K562 (cell line): ENCODE data around the gene FCRL1. TPM values are rescaled to one million over a fixed set of nuclear protein-coding genes. Genes with fewer than 3 reads are reported as not detected.

ENCODE experiments used
- CCNT2 ChIP-seq: IDR thresholded peaks from 2 replicates; pipeline ENCODE4 v1.6.1; 2011; ENCODE audit warnings: borderline replicate concordance, low read depth, mild to moderate bottlenecking, moderate library complexity, mixed read lengths, low read length; ENCODE audit not compliant: insufficient read length; ENCODE audit errors: extremely low read depth
- PRMT5 ChIP-seq: sonication (generic); formaldehyde crosslinking; IDR thresholded peaks from 2 replicates; pipeline ENCODE4 v1.5.0; 2020; ENCODE audit warnings: missing genetic modification reagents
- ZEB2 ChIP-seq: fragments of 450-650 bp; IDR thresholded peaks from 2 replicates; pipeline ENCODE4 v1.6.1; 2016
- ZNF3 ChIP-seq: fragments of 250-450 bp; sonication (Bioruptor Pico); IDR thresholded peaks from 2 replicates; pipeline ENCODE4 v1.5.0; 2021; ENCODE audit warnings: mild to moderate bottlenecking, moderate library complexity
- ZNF324 ChIP-seq: fragments of 250-450 bp; sonication (Bioruptor Pico); IDR thresholded peaks from 2 replicates; pipeline ENCODE4 v1.4.0; 2020; ENCODE audit warnings: mild to moderate bottlenecking
- polyA plus RNA-seq, 8 experiments: library from polyadenylated mRNA; depleted of rRNA in 4 of 8; stranded (reverse) in 5 of 8; unstranded in 3 of 8; fragments of >200 nt; fragmentation: Nextera tagmentation in 2 of 8; fragmentation: Illumina TruSeq in 1 of 8; extraction: Ambion mirVana in 2 of 8; extraction: Trizol in 1 of 8; gene quantifications; 2 replicates each; pipeline versions ENCODE4 v1.2.1 to v1.2.3, GENCODE V29; 2011 to 2014; ENCODE audit warnings: inconsistent platforms in 1 of 8, missing spikeins in 1 of 8
- total RNA-seq, 7 experiments: library from RNA; depleted of rRNA in 6 of 7; stranded (reverse); fragments of >200 nt in 6 of 7; fragmentation: Illumina TruSeq in 2 of 7; extraction: Trizol in 2 of 7; gene quantifications; 2 replicates each; pipeline versions ENCODE4 v1.2.1 to v1.2.3, GENCODE V29; 2011 to 2021; ENCODE audit warnings: low replicate concordance in 1 of 7
- TF ChIP-seq, protein P1 (sequence below): fragments of 450-650 bp; IDR thresholded peaks from 2 replicates; pipeline ENCODE4 v1.6.1; 2018; ENCODE audit not compliant: partially characterized antibody
- TF ChIP-seq, protein P2 (sequence below): fragments of 250-450 bp; sonication (Bioruptor Pico); IDR thresholded peaks from 2 replicates; pipeline ENCODE4 v1.4.0; 2020; ENCODE audit warnings: mild to moderate bottlenecking, moderate library complexity

FCRL1 gene
- total and polyA plus RNA-seq, 9 of the 15 experiments (the other 6 are each of a cell fraction or from before 2014, with no cell fraction given): not detected

DNA sequence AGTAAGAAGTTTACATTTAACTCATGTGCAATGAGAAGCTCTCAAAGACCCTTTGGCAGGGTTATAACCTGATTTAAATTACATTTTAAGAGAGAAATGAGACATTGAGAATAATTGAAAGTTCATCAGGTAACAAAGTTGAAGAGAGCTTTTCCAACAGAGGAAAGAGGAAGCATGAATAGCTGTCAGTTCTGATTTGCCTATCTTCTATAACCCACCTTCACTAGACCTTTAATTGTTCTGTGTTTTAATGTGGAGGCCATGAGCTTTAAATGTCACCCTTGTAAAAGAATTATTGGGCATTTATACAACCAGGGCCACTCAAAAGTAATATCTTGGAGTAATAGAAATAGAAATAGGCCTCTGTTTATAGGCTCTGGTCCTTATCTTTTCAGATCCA, 9.3 kb upstream of the FCRL1 start (continued):
- TF ChIP-seq, protein P1, sequence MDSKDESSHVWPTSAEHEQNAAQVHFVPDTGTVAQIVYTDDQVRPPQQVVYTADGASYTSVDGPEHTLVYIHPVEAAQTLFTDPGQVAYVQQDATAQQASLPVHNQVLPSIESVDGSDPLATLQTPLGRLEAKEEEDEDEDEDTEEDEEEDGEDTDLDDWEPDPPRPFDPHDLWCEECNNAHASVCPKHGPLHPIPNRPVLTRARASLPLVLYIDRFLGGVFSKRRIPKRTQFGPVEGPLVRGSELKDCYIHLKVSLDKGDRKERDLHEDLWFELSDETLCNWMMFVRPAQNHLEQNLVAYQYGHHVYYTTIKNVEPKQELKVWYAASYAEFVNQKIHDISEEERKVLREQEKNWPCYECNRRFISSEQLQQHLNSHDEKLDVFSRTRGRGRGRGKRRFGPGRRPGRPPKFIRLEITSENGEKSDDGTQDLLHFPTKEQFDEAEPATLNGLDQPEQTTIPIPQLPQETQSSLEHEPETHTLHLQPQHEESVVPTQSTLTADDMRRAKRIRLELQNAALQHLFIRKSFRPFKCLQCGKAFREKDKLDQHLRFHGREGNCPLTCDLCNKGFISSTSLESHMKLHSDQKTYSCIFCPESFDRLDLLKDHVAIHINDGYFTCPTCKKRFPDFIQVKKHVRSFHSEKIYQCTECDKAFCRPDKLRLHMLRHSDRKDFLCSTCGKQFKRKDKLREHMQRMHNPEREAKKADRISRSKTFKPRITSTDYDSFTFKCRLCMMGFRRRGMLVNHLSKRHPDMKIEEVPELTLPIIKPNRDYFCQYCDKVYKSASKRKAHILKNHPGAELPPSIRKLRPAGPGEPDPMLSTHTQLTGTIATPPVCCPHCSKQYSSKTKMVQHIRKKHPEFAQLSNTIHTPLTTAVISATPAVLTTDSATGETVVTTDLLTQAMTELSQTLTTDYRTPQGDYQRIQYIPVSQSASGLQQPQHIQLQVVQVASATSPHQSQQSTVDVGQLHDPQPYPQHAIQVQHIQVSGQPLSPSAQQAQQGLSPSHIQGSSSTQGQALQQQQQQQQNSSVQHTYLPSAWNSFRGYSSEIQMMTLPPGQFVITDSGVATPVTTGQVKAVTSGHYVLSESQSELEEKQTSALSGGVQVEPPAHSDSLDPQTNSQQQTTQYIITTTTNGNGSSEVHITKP: no peak
- TF ChIP-seq ZNF324 (CRISPR knock-in tag): no peak
- no peak for TF ChIP-seq ZNF3 (CRISPR knock-in tag)
- TF ChIP-seq, protein P2, sequence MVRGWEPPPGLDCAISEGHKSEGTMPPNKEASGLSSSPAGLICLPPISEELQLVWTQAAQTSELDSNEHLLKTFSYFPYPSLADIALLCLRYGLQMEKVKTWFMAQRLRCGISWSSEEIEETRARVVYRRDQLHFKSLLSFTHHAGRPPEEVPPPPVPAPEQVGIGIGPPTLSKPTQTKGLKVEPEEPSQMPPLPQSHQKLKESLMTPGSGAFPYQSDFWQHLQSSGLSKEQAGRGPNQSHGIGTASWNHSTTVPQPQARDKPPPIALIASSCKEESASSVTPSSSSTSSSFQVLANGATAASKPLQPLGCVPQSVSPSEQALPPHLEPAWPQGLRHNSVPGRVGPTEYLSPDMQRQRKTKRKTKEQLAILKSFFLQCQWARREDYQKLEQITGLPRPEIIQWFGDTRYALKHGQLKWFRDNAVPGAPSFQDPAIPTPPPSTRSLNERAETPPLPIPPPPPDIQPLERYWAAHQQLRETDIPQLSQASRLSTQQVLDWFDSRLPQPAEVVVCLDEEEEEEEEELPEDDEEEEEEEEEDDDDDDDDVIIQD (CRISPR knock-in tag): no peak
- no peak for TF ChIP-seq ZEB2
- no peak for TF ChIP-seq PRMT5 (CRISPR knock-in tag)
- TF ChIP-seq CCNT2: no peak
